Stimulated activated CD4-positive, alpha-beta T cell treated with anti-CD3 and anti-CD28 coated beads, Interleukin-15, amount 100 ng/mL, for 48 hours (primary cell): ENCODE measurements around the gene SLC22A23.
"Not testable (repeated sequence)": the region's sequence is repeated elsewhere in the genome, so short reads cannot be mapped to it uniquely, and the experiment has no call there.

Experiments
- DNase-seq, 2 donors: peaks; one replicate each; pipeline ENCODE4 v3.0.0-alpha.2; 2020; ENCODE audit warnings: low read depth in 2 of 2

Gene SLC22A23

GRCh38 chr6:3267162-3267561 is 189.7 kb downstream of the SLC22A23 start:
- DNase-seq, result no peak

DNA sequence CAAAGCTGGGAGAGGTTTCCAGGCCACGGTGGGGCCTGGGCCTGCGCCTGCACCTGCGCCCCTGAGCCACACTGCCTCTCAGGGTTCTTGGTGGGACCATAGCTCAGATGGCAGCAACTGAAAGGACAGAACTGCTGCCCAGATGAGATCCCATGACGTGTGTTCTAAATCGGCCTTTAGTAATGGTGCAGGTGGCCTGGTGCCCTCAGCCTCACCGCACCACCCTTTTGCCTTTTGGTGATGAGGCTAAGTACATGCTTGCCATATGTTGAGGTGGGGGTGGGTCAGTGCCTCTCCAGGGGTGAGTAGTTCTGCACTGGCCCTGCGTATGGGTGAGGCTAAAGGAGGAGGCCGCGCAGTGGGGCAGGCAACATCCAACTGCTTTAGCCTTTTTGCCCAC is 190.7 kb downstream of the SLC22A23 start:
- DNase-seq, result no peak

DNA sequence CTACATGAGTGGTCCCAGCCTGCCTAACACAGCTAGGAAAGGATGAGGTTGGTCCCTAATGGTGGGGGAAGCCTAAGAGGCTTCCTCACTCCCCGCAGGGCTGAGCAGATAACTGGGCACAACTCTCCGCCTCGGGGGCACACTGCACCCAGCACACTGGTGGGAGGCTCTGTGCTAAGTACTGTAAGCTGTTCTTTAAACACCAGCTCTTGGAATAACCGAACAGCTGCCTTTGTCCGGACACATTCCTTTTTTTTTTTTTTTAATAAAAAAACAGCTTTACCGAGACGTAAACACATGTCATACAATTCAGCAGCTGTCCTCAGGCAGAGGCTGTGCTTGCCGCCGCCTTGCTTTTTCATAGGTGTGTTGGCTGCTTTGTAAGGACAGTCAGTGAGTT is 191.2 kb downstream of the SLC22A23 start:
- no peak for DNase-seq

- DNase-seq, result no peak
Measured at GRCh38 chr6:3264356-3264755, 192.5 kb downstream of the SLC22A23 start.

DNA sequence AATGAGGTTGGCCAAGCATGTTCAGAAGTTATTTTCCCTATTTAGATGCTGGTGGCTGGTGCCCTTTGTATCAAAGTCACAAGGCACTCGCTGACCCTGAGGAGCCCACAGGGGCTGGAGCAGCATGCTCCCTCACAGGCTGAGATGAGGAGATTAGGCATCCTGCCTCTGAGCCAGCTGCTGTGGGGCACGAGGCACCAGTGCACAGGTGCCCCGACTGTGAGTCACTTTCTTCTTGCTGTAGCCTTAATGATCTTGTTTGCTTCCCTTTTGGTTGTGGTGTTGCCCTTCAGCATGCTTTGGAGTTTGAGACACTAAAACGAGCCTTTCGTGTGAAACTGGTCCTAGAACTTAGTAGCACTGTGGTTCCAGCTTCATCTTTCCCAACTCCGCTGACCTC is 193.8 kb downstream of the SLC22A23 start:
- DNase-seq, result no peak

DNA sequence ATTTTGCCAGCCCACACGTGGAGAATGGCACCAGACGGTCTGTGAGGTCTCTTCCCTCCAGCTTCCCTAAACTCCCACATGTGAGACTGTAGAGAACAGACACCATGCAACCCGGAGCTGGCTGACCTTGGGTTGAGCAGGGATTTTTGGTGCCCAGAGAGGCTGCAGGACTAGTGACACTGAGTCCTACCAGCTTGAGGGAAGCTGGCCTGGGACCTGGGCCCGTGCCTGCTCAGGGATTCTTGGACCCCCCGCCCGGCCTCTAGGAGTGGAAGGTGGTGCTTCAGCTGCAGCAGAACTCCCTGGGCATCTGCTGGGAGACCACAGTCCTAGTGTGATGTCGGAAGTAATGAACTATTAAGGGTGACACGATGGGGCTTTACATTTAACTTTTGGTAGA is 194.9 kb downstream of the SLC22A23 start:
- DNase-seq, result no peak

GRCh38 chr6:3261518-3261820 is 195.4 kb downstream of the SLC22A23 start:
- no peak for DNase-seq

- no peak for DNase-seq
Measured at GRCh38 chr6:3260772-3261517, 195.9 kb downstream of the SLC22A23 start.

DNA sequence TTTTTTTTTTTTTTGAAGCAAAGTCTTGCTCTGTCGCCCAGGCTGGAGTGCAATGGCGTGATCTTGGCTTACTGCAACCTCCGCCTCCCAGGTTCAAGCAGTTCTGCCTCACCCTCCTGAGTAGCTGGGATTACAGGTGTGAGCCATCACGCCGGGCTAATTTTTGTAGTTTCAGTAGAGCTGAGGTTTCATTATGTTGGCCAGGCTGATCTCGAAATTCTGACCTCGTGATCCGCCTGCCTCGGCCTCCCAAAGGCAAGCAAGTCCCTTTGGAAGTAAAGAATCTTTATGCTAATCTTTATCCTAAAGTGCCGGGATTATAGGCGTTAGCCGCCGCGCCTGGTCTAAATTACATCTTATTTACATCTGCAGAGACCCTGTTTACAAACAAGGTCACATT is 196.6 kb downstream of the SLC22A23 start:
- DNase-seq, result no peak

DNA sequence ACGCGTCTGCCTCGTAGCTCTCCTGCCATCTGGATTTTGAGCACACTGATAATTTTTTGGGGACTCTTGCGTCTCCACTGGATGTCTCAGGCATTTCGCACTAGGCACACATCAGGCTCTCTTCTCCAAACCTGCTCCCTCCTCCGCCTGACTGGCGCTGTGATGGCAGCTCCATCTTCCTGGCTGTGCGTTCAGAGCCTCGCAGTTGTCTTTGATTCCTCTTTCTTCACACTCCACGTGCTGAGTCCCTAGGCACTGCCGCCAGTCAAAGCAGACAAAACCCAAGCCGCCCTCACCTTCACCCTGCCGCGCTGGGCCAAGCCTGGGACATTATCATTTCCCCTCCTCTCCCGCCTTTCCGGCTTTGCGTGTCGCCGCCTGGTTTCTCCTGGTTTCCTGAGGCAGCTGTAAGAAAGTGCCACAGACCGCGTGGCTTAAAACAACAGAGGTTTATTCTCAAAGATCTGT is 197.3 kb downstream of the SLC22A23 start:
- DNase-seq, result peak in 1 of 2 donors; percentile 11

GRCh38 chr6:3258720-3259490 is 197.9 kb downstream of the SLC22A23 start, which contains the start of gene PSMG4:
TSS of gene PSMG4 (plus strand) at chr6:3258947. CDS start at chr6:3259023, 76 bp downstream.
- DNase-seq, result peak; percentile 84 to 94

- DNase-seq, result no peak
Measured at GRCh38 chr6:3258201-3258600, 198.6 kb downstream of the SLC22A23 start.

DNA sequence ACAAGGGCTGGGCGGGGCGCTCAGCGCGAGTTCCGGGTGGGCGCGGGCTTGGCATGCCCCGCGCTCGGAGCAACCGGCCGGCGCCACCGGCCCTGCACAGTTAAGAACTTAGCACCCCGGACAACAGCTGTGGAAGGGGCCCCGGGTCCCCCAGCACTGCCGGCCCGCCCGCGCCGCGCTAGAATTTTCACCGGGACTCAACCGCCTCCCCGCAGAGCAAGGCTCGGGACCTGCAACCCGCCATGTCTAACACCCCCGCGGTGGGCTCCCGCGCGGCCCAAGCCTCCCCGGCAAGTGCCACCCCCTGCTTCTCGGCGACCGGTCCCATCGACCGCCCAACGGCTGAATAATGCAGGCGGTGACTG is 203.3 kb downstream of the SLC22A23 start:
- no peak for DNase-seq

GRCh38 chr6:3252861-3253596 is 203.8 kb downstream of the SLC22A23 start:
- DNase-seq, result no peak

DNA sequence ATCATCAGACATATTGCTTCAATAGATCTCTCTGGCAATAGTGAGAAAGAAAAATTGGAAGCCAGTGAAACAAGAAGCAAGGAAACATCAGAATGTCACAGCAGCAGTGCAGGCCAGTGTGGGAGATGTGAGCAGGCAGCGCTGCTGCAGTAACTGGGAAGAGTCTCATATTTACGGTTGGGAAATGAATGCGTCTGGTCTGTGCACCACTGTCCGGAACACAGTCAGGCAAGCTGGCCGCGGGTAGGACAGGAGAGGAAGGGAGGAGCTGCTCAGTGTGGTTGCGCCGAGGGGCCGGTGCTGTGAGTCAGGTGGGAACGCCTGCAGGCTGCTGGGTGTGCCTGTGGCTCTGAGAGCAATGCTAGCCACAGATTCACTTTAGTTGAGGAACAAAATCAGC is 204.5 kb downstream of the SLC22A23 start:
- no peak for DNase-seq

- peak; percentile 60 to 78 for DNase-seq
Measured at GRCh38 chr6:3251462-3252314, 205.2 kb downstream of the SLC22A23 start.

GRCh38 chr6:3250231-3250675 is 206.6 kb downstream of the SLC22A23 start:
- DNase-seq, result no peak

DNA sequence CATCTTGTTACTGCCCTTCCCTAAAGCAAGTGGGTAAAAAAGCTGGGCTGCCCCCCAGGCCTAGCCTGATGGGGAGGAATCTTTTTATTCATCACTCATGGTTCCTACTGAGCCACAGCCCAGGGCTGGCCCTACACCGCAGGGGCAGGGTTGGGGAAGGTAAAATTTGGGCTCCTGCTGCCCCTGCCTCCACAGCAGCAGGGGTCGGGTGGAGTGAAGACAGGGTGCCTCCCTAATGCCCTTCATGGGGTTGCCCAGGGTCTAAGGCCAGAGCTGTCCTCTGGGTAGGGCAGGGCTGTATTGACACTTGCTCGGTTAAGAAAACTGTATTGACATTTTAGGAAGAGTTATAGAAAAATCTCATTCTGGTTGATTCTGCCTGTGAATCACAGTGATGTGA is 207.0 kb downstream of the SLC22A23 start:
- DNase-seq, result no peak

DNA sequence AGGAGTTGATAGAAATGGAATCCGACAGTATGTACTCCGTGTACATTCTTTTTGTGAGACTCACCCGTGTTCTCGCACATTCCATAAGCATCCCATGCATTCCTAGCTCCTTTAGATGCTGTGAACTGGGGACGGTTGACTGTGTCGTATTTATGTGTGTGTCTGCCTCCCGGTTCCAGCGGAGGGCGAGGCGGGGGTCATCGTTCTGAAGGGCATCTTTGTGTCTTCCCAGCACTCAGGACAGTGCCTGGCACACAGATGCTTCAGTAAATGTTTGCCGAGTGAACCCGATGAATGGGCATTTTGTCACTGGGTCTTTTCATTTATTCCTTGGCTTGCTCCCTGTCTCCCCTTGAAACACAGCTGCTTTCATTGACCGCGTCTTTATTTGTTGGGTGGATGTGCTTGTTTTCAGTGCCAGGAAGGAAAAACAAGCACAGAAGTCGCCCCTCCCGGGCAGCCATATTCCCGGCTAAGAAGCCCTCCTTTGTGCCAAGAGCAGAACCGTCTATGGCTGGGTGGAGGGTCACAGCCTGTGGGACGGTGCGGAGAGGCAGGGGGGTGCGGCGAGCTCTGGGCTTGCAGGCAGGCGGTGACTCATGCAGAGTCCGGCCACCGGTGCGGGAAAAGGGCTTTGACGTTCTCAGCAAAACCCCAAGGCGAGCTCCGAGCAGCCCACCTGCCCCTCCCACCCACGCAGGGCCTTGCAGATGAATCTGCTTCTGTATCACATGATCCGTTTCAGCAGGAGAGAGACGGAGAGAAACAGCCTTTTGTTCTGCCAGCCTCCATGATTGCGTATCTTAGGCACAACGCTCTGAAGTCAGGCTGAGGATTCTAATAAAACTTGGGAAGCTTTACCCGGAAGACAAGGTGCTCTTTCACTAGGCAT is 209.3 kb downstream of the SLC22A23 start:
- DNase-seq, result no peak

- DNase-seq, result no peak
Measured at GRCh38 chr6:3245216-3245615, 211.6 kb downstream of the SLC22A23 start.

DNA sequence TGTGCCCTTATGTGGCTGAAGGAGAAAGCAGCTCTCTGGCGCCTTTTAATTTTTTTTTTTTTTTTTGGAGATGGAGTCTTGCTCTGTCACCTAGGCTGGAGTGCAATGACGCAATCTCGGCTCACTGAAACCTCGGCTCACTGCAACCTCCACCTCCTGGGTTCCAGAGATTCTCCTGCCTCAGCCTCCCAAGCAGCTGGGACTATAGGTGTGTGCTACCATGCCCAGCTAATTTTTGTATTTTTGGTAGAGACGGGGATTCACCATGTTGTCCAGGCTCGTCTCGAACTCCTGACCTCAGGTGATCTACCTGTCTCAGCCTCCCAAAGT is 212.1 kb downstream of the SLC22A23 start:
- not testable (repeated sequence) for DNase-seq
